Calu3 (cell line): Measurements from ENCODE around the gene SQSTM1. TPM values are rescaled to one million over a fixed set of nuclear protein-coding genes. Genes with fewer than 3 reads are reported as not detected.

Experiments
- BruUV-seq: library from RNA; stranded (reverse); fragments of 400-500 nt; replicated peaks from 2 replicates; lab custom pipeline; 2021; lab: Mats Ljungman, UMichigan
- CTCF ChIA-PET: fragments of 300-600 bp; sonication (Branson Sonifier 250); formaldehyde crosslinking; loops from one replicate; lab custom pipeline; 2022; ENCODE audit warnings: antibody characterized with exemption; lab: Charles Lee
- DNase-seq: peaks from one replicate; pipeline ENCODE4 v3.0.0; 2022
- H3K27ac Mint-ChIP-seq: one replicate; pipeline ENCODE4 v1.8.0; 2022; ENCODE audit warnings: mixed read lengths; ENCODE audit not compliant: unreplicated experiment
- H3K27me3 Mint-ChIP-seq: one replicate; pipeline ENCODE4 v1.8.0; 2022; ENCODE audit warnings: mixed read lengths; ENCODE audit not compliant: unreplicated experiment
- H3K36me3 Mint-ChIP-seq: one replicate; pipeline ENCODE4 v1.8.0; 2022; ENCODE audit warnings: mild to moderate bottlenecking, moderate library complexity, mixed read lengths; ENCODE audit not compliant: insufficient read depth, unreplicated experiment
- H3K4me1 Mint-ChIP-seq: one replicate; pipeline ENCODE4 v1.8.0; 2022; ENCODE audit warnings: mild to moderate bottlenecking, low read depth, mixed read lengths; ENCODE audit not compliant: unreplicated experiment
- H3K4me3 Mint-ChIP-seq: one replicate; pipeline ENCODE4 v1.8.0; 2022; ENCODE audit warnings: mild to moderate bottlenecking, low read depth, moderate library complexity, mixed read lengths; ENCODE audit not compliant: unreplicated experiment
- H3K9me3 Mint-ChIP-seq: one replicate; pipeline ENCODE4 v1.8.0; 2022; ENCODE audit warnings: low read depth, mixed read lengths; ENCODE audit not compliant: unreplicated experiment
- CTCF ChIP-seq: fragments of 200-600 bp; IDR thresholded peaks from one replicate; pipeline ENCODE4 v1.8.0; 2022; ENCODE audit warnings: antibody characterized with exemption; ENCODE audit not compliant: unreplicated experiment
- intact Hi-C: fragments of 100-400 bp; cut with micrococcal nuclease; formaldehyde crosslinking; loops from one replicate; pipeline ENCODE4 v1.10.0; 2022; ENCODE audit not compliant: unreplicated experiment
- total RNA-seq: library from RNA; stranded (reverse); gene quantifications from 2 replicates; pipeline ENCODE4 v1.2.3, GENCODE V29; 2022

The SQSTM1 gene
- total RNA-seq, 1 experiment from 2014 or later = 1,023 TPM

- Mint-ChIP-seq H3K36me3 (peaks cover 61% of the 10 kb centered on the region), H3K9me3 (no peaks in the 10 kb centered on the region), H3K27ac (no peak overlapping the region), H3K4me3 (no peak overlapping the region), H3K4me1 (no peaks in the 10 kb centered on the region), H3K27me3 (no peaks in the 10 kb centered on the region)
- CTCF ChIA-PET = interaction anchor here (0.7 to 1.4 kb wide), 2 partner anchors 11 to 62 kb away, joined by 4 read pairs; no protein-coding TSS in a partner anchor
- DNase-seq = no peak
- no TSS peak for BruUV-seq
- TF ChIP-seq CTCF = no peak
- intact Hi-C loops = no loop called here
Observed at GRCh38 chr5:179774442-179774841, 46.3 kb upstream of the SQSTM1 start.

- H3K27me3 Mint-ChIP-seq = no peaks in the 10 kb centered on the region
- BruUV-seq = no TSS peak
- H3K36me3 Mint-ChIP-seq = peaks cover 58% of the 10 kb centered on the region
- no peak for DNase-seq
- H3K27ac Mint-ChIP-seq = no peak overlapping the region
- H3K9me3 Mint-ChIP-seq = no peaks in the 10 kb centered on the region
- CTCF ChIA-PET = interaction anchor here (0.6 to 1.8 kb wide), 2 partner anchors 9 to 733 kb away, joined by 3 to 13 read pairs; no protein-coding TSS in a partner anchor
- H3K4me1 Mint-ChIP-seq = no peaks in the 10 kb centered on the region
- TF ChIP-seq CTCF = no peak
- H3K4me3 Mint-ChIP-seq = no peak overlapping the region
- intact Hi-C loops = no loop called here
Observed at GRCh38 chr5:179776411-179776938, 44.2 kb upstream of the SQSTM1 start.

- peaks cover 50% of the 10 kb centered on the region for H3K36me3 Mint-ChIP-seq
- no peaks in the 10 kb centered on the region for H3K9me3 Mint-ChIP-seq
- CTCF ChIA-PET = interaction anchor here (0.6 to 1.8 kb wide), 2 partner anchors 10 to 732 kb away, joined by 3 to 13 read pairs; no protein-coding TSS in a partner anchor
- intact Hi-C loops = no loop called here
- BruUV-seq = no TSS peak
- H3K27me3 Mint-ChIP-seq = no peaks in the 10 kb centered on the region
- H3K4me3 Mint-ChIP-seq = no peak overlapping the region
- no peak for TF ChIP-seq CTCF
- no peaks in the 10 kb centered on the region for H3K4me1 Mint-ChIP-seq
- DNase-seq = no peak
- H3K27ac Mint-ChIP-seq = no peak overlapping the region
Observed at GRCh38 chr5:179777456-179777855, 43.2 kb upstream of the SQSTM1 start.

DNA sequence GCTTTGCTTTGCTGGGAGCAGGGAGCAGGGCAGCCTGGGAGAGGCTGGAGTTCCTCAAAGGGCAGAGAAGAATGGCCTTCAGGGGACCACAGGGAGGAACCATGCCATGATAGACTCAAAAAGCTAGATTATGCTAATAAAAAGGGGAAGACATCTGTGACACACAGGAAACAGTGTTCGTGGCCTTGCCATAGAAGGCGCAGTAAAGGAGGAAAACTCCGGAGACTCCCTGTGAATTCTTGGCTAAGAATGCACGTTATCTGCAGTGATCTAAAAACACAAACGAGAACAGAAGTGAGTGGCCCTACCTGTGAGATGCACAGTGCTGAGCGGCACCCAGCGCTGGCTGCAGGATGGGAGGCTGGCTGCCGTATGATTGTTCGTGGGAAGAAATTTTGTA is 42.8 kb upstream of the SQSTM1 start:
- CTCF ChIA-PET = interaction anchor here (1.8 kb wide), 1 partner anchor 11 kb away, joined by 13 read pairs; no protein-coding TSS in a partner anchor
- no peaks in the 10 kb centered on the region for H3K9me3 Mint-ChIP-seq
- no peak for TF ChIP-seq CTCF
- H3K27ac Mint-ChIP-seq = no peak overlapping the region
- DNase-seq = no peak
- H3K36me3 Mint-ChIP-seq = peaks cover 48% of the 10 kb centered on the region
- no peaks in the 10 kb centered on the region for H3K4me1 Mint-ChIP-seq
- no peak overlapping the region for H3K4me3 Mint-ChIP-seq
- H3K27me3 Mint-ChIP-seq = no peaks in the 10 kb centered on the region
- no TSS peak for BruUV-seq
- intact Hi-C loops = no loop called here
